Measurements from ENCODE around the gene CGA. TPM values are rescaled to one million over a fixed set of nuclear protein-coding genes. Genes with fewer than 3 reads are reported as not detected.

CGA gene
- total RNA-seq, 4 donors from 2014 or later: not detected

- TF ChIP-seq CTCF (IDR thresholded peaks at IDR 0.05; ENCODE audit: low read depth): no peak
These were observed 7.3 kb upstream of the CGA start for GRCh38 chr6:87102151-87102621.

- TF ChIP-seq CTCF (IDR thresholded peaks at IDR 0.05; ENCODE audit: low read depth): no peak
These were observed 6.2 kb upstream of the CGA start for GRCh38 chr6:87101067-87101466.

GRCh38 chr6:87100216-87100615 is 5.3 kb upstream of the CGA start:
- no peak for TF ChIP-seq CTCF (IDR thresholded peaks at IDR 0.05; ENCODE audit: low read depth)

- no peak for TF ChIP-seq CTCF (IDR thresholded peaks at IDR 0.05; ENCODE audit: low read depth)
These were observed 4.6 kb upstream of the CGA start for GRCh38 chr6:87099472-87099871.

- TF ChIP-seq CTCF (IDR thresholded peaks at IDR 0.05; ENCODE audit: low read depth): no peak
These were observed 330 bp downstream of the CGA start for GRCh38 chr6:87094576-87094975.

GRCh38 chr6:87093651-87094050 is 1.3 kb downstream of the CGA start:
- no peak for TF ChIP-seq CTCF (IDR thresholded peaks at IDR 0.05; ENCODE audit: low read depth)

GRCh38 chr6:87093199-87093598 is 1.7 kb downstream of the CGA start:
- no peak for TF ChIP-seq CTCF (IDR thresholded peaks at IDR 0.05; ENCODE audit: low read depth)
